ENCODE results near the gene LRP2.
A peak's percentile ranks its signal among the peaks of the same experiment; 100 is the strongest.

Gene LRP2

GRCh38 chr2:169260246-169260645, 102.1 kb downstream of the LRP2 start:
- H3K9ac ChIP-seq (ENCODE audit: low read depth, low read length, poor library complexity, severe bottlenecking) = no peak overlapping the region
- no peak overlapping the region for H3K4me3 ChIP-seq (ENCODE audit: low read length, poor library complexity, severe bottlenecking)
- peak; percentile 27 for TF ChIP-seq CTCF (conservative IDR thresholded peaks at IDR 0.05; ENCODE audit: low read length)
- TF ChIP-seq EZH2phosphoT487 (IDR thresholded peaks at IDR 0.05; ENCODE audit: borderline replicate concordance) = no peak
- no peaks in the 10 kb centered on the region for H3K9me2 ChIP-seq (replicated peaks; ENCODE audit: low read depth, low read length)
- no peaks in the 10 kb centered on the region for H3K4me1 ChIP-seq (ENCODE audit: insufficient read depth, low read length, poor library complexity, severe bottlenecking)
- no peaks in the 10 kb centered on the region for H3F3A ChIP-seq (ENCODE audit: low read depth)
- H3K9me3 ChIP-seq (ENCODE audit: insufficient read depth, low read depth, low read length) = no peaks in the 10 kb centered on the region
- no peaks in the 10 kb centered on the region for H3K36me3 ChIP-seq (ENCODE audit: insufficient read depth, low read length)
- no peaks in the 10 kb centered on the region for H3K79me2 ChIP-seq (ENCODE audit: insufficient read depth, low read length)
- peaks cover 7% of the 10 kb centered on the region for H3K27me3 ChIP-seq (ENCODE audit: insufficient read depth, low read length, poor library complexity, severe bottlenecking)
- H3K4me2 ChIP-seq (ENCODE audit: low read depth, low read length, poor library complexity, severe bottlenecking) = no peak overlapping the region
- no peaks in the 10 kb centered on the region for H4K20me1 ChIP-seq (ENCODE audit: insufficient read depth, low read length, poor library complexity, severe bottlenecking)
- H2AFZ ChIP-seq (ENCODE audit: low read length) = no peak overlapping the region

- H3K9ac ChIP-seq (ENCODE audit: low read depth, low read length, poor library complexity, severe bottlenecking) = no peak overlapping the region
- H2AFZ ChIP-seq (ENCODE audit: low read length) = no peak overlapping the region
- TF ChIP-seq CTCF (conservative IDR thresholded peaks at IDR 0.05; ENCODE audit: low read length) = no peak
- no peak for TF ChIP-seq EZH2phosphoT487 (IDR thresholded peaks at IDR 0.05; ENCODE audit: borderline replicate concordance)
- no peaks in the 10 kb centered on the region for H4K20me1 ChIP-seq (ENCODE audit: insufficient read depth, low read length, poor library complexity, severe bottlenecking)
- no peaks in the 10 kb centered on the region for H3K9me3 ChIP-seq (ENCODE audit: insufficient read depth, low read depth, low read length)
- peaks cover 7% of the 10 kb centered on the region for H3K27me3 ChIP-seq (ENCODE audit: insufficient read depth, low read length, poor library complexity, severe bottlenecking)
- H3K4me3 ChIP-seq (ENCODE audit: low read length, poor library complexity, severe bottlenecking) = no peak overlapping the region
- no peaks in the 10 kb centered on the region for H3K79me2 ChIP-seq (ENCODE audit: insufficient read depth, low read length)
- no peaks in the 10 kb centered on the region for H3K9me2 ChIP-seq (replicated peaks; ENCODE audit: low read depth, low read length)
- no peaks in the 10 kb centered on the region for H3K4me1 ChIP-seq (ENCODE audit: insufficient read depth, low read length, poor library complexity, severe bottlenecking)
- no peak overlapping the region for H3K4me2 ChIP-seq (ENCODE audit: low read depth, low read length, poor library complexity, severe bottlenecking)
- no peaks in the 10 kb centered on the region for H3K36me3 ChIP-seq (ENCODE audit: insufficient read depth, low read length)
- H3F3A ChIP-seq (ENCODE audit: low read depth) = no peaks in the 10 kb centered on the region
These were observed 102.9 kb downstream of the LRP2 start for GRCh38 chr2:169259402-169259801.

- Histone ChIP-seq H4K20me1 (ENCODE audit: insufficient read depth, low read length, poor library complexity, severe bottlenecking) (no peaks in the 10 kb centered on the region), H2AFZ (ENCODE audit: low read length) (no peak overlapping the region), H3K9ac (ENCODE audit: low read depth, low read length, poor library complexity, severe bottlenecking) (no peak overlapping the region), H3F3A (ENCODE audit: low read depth) (no peaks in the 10 kb centered on the region), H3K4me1 (ENCODE audit: insufficient read depth, low read length, poor library complexity, severe bottlenecking) (no peaks in the 10 kb centered on the region), H3K9me2 (replicated peaks; ENCODE audit: low read depth, low read length) (no peaks in the 10 kb centered on the region), H3K4me3 (ENCODE audit: low read length, poor library complexity, severe bottlenecking) (no peak overlapping the region), H3K4me2 (ENCODE audit: low read depth, low read length, poor library complexity, severe bottlenecking) (no peak overlapping the region), H3K9me3 (ENCODE audit: insufficient read depth, low read depth, low read length) (no peaks in the 10 kb centered on the region), H3K36me3 (ENCODE audit: insufficient read depth, low read length) (no peaks in the 10 kb centered on the region), H3K79me2 (ENCODE audit: insufficient read depth, low read length) (no peaks in the 10 kb centered on the region), H3K27me3 (ENCODE audit: insufficient read depth, low read length, poor library complexity, severe bottlenecking) (peaks cover 4% of the 10 kb centered on the region)
- TF ChIP-seq CTCF (conservative IDR thresholded peaks at IDR 0.05; ENCODE audit: low read length) = no peak
- TF ChIP-seq EZH2phosphoT487 (IDR thresholded peaks at IDR 0.05; ENCODE audit: borderline replicate concordance) = no peak
These were observed 104.2 kb downstream of the LRP2 start for GRCh38 chr2:169258045-169258601.

Measured in Loucy (cell line).